ENCODE data around the gene MBTPS1.

MBTPS1 gene

DNA sequence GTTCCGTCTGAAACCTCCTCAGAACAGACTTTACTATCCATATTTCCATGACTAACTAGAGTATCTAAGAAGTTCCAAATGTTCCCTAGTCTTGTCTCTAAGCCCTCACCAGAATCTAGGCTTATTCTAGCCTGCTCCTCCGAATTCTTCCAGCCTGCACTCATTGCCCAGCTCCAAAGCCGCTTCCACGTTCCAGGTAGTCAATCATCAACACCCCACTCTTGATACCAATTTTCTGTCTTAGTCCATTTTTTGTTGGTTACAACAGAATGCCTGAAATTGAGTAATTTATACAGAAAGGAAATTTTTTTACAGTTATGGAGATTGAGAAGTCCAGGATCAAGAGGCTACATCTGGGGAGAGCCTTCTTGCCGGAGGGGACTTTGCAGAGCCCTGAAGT, 95.3 kb downstream of the MBTPS1 start:
- Histone ChIP-seq H3K27ac (no peak overlapping the region), H3K4me3 (no peak overlapping the region)
- no peak for DNase-seq (ENCODE audit: low spot score)
- TF ChIP-seq, protein P1, sequence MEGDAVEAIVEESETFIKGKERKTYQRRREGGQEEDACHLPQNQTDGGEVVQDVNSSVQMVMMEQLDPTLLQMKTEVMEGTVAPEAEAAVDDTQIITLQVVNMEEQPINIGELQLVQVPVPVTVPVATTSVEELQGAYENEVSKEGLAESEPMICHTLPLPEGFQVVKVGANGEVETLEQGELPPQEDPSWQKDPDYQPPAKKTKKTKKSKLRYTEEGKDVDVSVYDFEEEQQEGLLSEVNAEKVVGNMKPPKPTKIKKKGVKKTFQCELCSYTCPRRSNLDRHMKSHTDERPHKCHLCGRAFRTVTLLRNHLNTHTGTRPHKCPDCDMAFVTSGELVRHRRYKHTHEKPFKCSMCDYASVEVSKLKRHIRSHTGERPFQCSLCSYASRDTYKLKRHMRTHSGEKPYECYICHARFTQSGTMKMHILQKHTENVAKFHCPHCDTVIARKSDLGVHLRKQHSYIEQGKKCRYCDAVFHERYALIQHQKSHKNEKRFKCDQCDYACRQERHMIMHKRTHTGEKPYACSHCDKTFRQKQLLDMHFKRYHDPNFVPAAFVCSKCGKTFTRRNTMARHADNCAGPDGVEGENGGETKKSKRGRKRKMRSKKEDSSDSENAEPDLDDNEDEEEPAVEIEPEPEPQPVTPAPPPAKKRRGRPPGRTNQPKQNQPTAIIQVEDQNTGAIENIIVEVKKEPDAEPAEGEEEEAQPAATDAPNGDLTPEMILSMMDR (IDR thresholded peaks at IDR 0.05) = no peak

DNA sequence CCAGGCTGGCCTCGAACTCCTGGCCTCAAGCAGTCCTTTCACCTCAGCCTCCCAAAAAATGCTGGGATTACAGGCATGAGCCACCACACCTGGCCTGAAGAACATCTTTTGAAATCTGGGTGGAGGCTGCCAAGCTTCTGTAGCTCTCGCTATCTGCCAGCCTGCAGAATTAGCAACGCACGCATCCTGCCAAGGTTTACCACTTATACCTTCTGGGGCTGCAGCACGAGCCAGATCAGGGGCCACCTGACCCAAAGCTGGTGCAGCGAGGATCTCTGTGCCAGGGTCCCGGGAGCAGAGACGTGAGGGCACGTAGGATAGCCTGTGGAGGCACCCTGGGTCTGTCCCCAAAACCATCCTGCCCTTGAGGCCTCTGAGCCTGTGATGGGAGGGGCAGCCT, 96.4 kb downstream of the MBTPS1 start:
- TF ChIP-seq, protein P1 (IDR thresholded peaks at IDR 0.05) = no peak
- Histone ChIP-seq H3K27ac (no peak overlapping the region), H3K4me3 (no peak overlapping the region)
- DNase-seq (ENCODE audit: low spot score) = no peak

DNA sequence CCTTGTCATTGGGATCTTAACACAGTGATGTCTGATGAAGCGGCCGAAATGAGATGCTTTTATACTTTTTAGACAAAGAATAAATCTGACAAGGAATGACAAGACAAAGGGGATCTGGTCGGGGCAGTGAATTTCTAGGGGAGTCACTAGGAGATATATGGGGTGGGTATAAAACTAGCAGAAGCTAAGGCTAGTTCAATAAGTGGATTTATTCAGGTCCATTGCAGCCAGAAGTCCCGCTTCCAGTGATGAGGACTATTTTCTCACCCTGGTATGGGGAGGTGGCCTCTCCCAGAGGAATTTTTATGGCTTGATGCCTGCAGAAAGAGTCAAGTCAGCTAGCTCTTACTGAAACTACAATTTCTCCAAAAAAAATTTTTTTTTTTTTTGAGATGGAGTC, 98.0 kb downstream of the MBTPS1 start:
- no peak for DNase-seq (ENCODE audit: low spot score)
- Histone ChIP-seq H3K4me3 (no peak overlapping the region), H3K27ac (no peak overlapping the region)
- TF ChIP-seq, protein P1 (IDR thresholded peaks at IDR 0.05) = no peak

DNA sequence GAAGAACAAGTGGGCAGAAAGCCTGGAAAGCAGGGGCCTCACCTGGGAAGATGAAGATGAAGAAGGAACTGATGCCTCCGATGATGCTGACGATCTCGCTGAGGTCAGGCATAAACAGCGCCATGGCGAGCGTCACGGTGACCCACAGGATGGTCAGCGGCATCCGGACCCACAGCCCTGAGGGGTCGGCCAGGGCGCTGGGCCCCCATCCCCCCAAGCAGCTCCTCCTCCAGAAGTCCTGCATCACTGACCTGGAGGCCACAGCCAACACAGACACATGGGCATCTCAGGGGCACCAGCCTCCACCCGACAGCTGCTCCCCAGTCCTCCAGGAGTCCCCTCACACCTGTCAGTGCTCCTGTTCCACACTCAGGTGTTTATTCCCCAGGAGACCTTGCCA, 100.3 kb downstream of the MBTPS1 start:
- TF ChIP-seq, protein P1 (IDR thresholded peaks at IDR 0.05) = no peak
- no peak overlapping the region for H3K27ac ChIP-seq

DNA sequence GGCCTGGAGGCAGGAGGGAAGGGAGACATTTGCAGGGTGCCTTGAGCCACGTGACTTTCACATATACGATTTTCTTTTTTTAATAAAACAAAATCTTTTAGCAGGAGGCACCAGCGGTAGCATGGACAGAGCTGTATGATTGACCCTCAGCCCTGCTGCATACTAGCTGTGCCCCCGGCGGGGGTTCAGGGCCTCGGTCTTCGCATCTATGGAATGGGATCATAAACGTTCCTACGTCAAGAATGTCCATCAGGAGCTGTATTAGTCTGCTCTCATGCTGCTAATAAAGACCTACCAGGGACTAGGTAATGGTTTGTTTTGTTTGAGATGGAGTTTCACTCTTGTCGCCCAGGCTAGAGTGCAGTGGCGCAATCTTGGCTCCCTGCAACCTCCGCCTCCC, 101.3 kb downstream of the MBTPS1 start:
- Histone ChIP-seq H3K4me3 (no peak overlapping the region), H3K27ac (no peak overlapping the region)
- TF ChIP-seq, protein P1 (IDR thresholded peaks at IDR 0.05) = no peak
- no peak for DNase-seq (ENCODE audit: low spot score)

More for the DNA sequence above, 100.3 kb downstream of the MBTPS1 start:
- no peak overlapping the region for H3K4me3 ChIP-seq
- DNase-seq (ENCODE audit: low spot score) = no peak

DNA sequence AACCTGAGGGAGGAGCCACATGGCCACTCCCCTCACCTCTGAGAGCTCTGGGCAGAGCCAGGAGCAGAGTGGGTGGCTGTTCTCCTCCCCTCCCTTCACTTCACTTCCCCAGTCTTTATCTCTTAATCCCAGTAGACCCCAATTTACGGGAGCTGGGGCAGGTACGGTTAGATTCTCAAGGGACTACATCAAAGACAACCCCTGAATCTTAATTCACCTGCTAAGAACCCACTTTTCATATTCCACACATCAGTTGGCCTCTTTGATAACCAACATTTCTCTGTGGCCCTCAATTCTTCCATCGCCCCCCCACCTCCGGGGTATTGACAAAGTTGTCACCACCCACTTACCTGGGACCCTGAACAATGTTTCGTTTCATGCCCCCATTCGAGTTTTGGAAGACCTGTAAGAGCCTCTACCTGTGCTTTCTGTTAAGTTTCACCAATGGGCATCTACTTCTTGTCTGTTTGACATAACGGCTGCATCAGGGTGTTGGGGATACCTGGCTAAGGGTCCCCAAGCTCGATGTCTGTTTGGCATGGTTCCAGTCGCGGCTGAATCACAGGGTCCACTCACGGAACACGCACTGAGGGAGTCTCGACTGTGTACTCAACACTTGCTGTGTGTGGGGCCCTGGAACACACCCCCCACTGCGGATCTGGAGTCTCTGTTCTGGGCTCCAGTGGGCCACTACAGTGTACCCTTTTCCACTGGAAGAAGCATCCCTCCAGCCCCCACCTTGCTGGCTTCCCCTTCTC, 102.0 kb downstream of the MBTPS1 start:
- Histone ChIP-seq H3K27ac (no peak overlapping the region), H3K4me3 (no peak overlapping the region)
- DNase-seq (ENCODE audit: low spot score) = no peak
- TF ChIP-seq, protein P1 (IDR thresholded peaks at IDR 0.05) = no peak
